Caco-2 (cell line): ENCODE measurements around the gene STUB1. TPM values are rescaled to one million over a fixed set of nuclear protein-coding genes. Genes with fewer than 3 reads are reported as not detected.

ENCODE experiments used
- BruUV-seq: library from RNA; stranded (reverse); fragments of 400-500 nt; replicated peaks from 2 replicates; lab custom pipeline; 2021; lab: Mats Ljungman, UMichigan
- CTCF ChIA-PET: fragments of 300-600 bp; sonication (Branson Sonifier 250); formaldehyde crosslinking; loops from one replicate; lab custom pipeline; 2022; ENCODE audit warnings: antibody characterized with exemption; lab: Charles Lee
- POLR2A ChIA-PET: fragments of 300-600 bp; sonication (Branson Sonifier 250); formaldehyde crosslinking; loops from one replicate; lab custom pipeline; 2022; ENCODE audit warnings: antibody characterized with exemption; lab: Charles Lee
- DNase-seq, 2 experiments: peaks; one replicate each; pipeline versions ENCODE4 v3.0.0 to v3.0.0-alpha.2; 2020 to 2022
- H3K27me3 ChIP-seq: replicated peaks from 2 replicates; pipeline ENCODE4 v1.6.0; 2011; ENCODE audit warnings: low read length; ENCODE audit not compliant: control insufficient read depth, insufficient read depth
- H3K36me3 ChIP-seq: 2 replicates; pipeline ENCODE4 v1.5.1; 2011; ENCODE audit warnings: low read length; ENCODE audit not compliant: control insufficient read depth, insufficient read depth
- H3K4me1 ChIP-seq: fragments of 250-450 bp; sonication (Bioruptor Pico); 2 replicates; pipeline ENCODE4 v1.5.1; 2020; ENCODE audit warnings: mild to moderate bottlenecking
- H3K4me3 ChIP-seq: 2 replicates; pipeline ENCODE4 v1.5.1; 2011; ENCODE audit warnings: low read depth, mild to moderate bottlenecking, control low read depth, low read length
- H3K9me3 ChIP-seq: fragments of 250-450 bp; sonication (Bioruptor Pico); 2 replicates; pipeline ENCODE4 v1.5.1; 2020; ENCODE audit warnings: mild to moderate bottlenecking, moderate library complexity
- H3K27ac Mint-ChIP-seq: one replicate; pipeline ENCODE4 v1.8.0; 2022; ENCODE audit warnings: mixed read lengths; ENCODE audit not compliant: unreplicated experiment
- H3K27me3 Mint-ChIP-seq: one replicate; pipeline ENCODE4 v1.8.0; 2022; ENCODE audit warnings: mixed read lengths; ENCODE audit not compliant: insufficient read depth, unreplicated experiment
- H3K36me3 Mint-ChIP-seq: one replicate; pipeline ENCODE4 v1.8.0; 2022; ENCODE audit warnings: mild to moderate bottlenecking, mixed read lengths; ENCODE audit not compliant: insufficient read depth, unreplicated experiment
- H3K4me1 Mint-ChIP-seq: one replicate; pipeline ENCODE4 v1.8.0; 2022; ENCODE audit warnings: low read depth, mixed read lengths; ENCODE audit not compliant: unreplicated experiment
- H3K4me3 Mint-ChIP-seq: one replicate; pipeline ENCODE4 v1.8.0; 2022; ENCODE audit warnings: mild to moderate bottlenecking, moderate library complexity, mixed read lengths; ENCODE audit not compliant: unreplicated experiment
- H3K9me3 Mint-ChIP-seq: one replicate; pipeline ENCODE4 v1.8.0; 2022; ENCODE audit warnings: mixed read lengths; ENCODE audit not compliant: unreplicated experiment
- CTCF ChIP-seq, 2 experiments: fragments of 200-600 bp in 1 of 2; IDR thresholded peaks; 1 replicate in 1 of 2; 2 replicates in 1 of 2; pipeline versions ENCODE4 v1.5.1 to v1.8.0; 2011 to 2022; ENCODE audit warnings: antibody characterized with exemption in 1 of 2, control low read depth in 1 of 2, inconsistent platforms in 1 of 2, low read depth in 1 of 2, low read length in 1 of 2, mild to moderate bottlenecking in 1 of 2, moderate library complexity in 1 of 2; ENCODE audit not compliant: insufficient read depth in 1 of 2, severe bottlenecking in 1 of 2, unreplicated experiment in 1 of 2
- intact Hi-C: fragments of 100-400 bp; cut with micrococcal nuclease; formaldehyde crosslinking; loops from one replicate; pipeline ENCODE4 v1.10.0; 2022; ENCODE audit not compliant: unreplicated experiment
- total RNA-seq: library from RNA; stranded (reverse); gene quantifications from 2 replicates; pipeline ENCODE4 v1.2.3, GENCODE V29; 2022

STUB1 gene
- total RNA-seq, 1 experiment from 2014 or later = 77.8 TPM

DNA sequence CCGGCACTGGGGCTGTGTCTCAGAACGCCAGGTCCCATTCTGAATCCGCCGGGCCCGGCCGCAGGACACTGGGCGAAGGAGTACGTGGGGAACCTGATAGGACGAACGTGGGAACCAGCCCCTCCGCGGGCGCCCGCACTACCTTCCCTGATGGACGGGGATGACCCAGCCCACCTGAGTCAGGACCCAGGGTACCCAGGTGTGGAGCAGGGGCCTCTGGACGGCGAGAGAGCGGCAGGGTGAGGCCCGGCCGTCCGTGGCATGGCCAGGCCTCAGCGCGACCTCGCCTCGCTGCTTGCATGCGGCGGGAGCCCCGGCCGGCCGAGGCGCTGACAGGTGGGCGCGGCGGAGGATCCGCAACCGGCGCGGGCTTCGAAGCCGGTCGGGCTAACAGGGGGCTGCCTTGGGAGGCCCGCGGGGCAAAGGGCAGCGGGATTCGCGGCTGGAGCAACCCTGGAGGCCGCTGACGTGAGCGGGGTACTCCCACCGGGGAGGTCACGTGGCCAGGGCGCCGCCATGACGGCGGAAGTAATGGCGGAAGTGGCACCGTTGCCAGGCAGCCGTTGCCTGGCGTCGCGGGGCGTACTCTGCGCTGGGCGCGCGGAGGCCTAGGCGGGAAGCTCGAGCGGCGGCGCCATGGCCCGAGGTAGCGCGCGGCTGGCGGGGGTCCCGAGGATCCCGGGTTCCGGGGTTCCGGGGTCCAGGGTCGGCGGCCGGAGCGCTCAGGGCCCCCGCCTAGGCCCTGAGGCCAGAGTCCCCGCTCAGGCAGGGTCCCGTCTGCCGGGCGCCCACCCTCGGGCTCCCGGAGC, 31.2 kb upstream of the STUB1 start, which contains the start of gene WDR90:
Gene WDR90, plus strand, starts transcription at position 585 of the 809 bp plus-strand sequence. Its CDS starts 52 bp downstream, at position 637.
- POLR2A ChIA-PET = interaction anchor here (1.0 to 1.7 kb wide), 2 partner anchors 13 to 56 kb away, joined by 4 to 5 read pairs; partner anchors contain the start of gene METTL26
- no peak for TF ChIP-seq CTCF (IDR thresholded peaks at IDR 0.05; ENCODE audit: insufficient read depth in 1 of 2, low read depth in 1 of 2, low read length in 1 of 2, severe bottlenecking in 1 of 2, unreplicated experiment in 1 of 2)
- H3K9me3 Mint-ChIP-seq = no peaks in the 10 kb centered on the region
- no peaks in the 10 kb centered on the region; the same call in 1 of the 2 replicates for H3K36me3 ChIP-seq
- TSS peak; percentile 64 for BruUV-seq
- no peaks in the 10 kb centered on the region for H3K4me1 Mint-ChIP-seq
- H3K27me3 Mint-ChIP-seq = no peaks in the 10 kb centered on the region
- H3K27ac Mint-ChIP-seq = peak within 1 kb of the TSS; percentile 80
- CTCF ChIA-PET = no interaction called here
- H3K4me1 ChIP-seq = peaks cover 13% of the 10 kb centered on the region
- DNase-seq = peak; percentile 93 to 94
- peaks cover 25% of the 10 kb centered on the region for H3K36me3 Mint-ChIP-seq
- H3K9me3 ChIP-seq = no peaks in the 10 kb centered on the region
- peak within 1 kb of the TSS; percentile 72 for H3K4me3 Mint-ChIP-seq
- peak within 1 kb of the TSS; percentile 69 for H3K4me3 ChIP-seq
- no peaks in the 10 kb centered on the region for H3K27me3 ChIP-seq
- intact Hi-C loops = no loop called here

- peaks cover 21% of the 10 kb centered on the region for H3K36me3 Mint-ChIP-seq
- H3K36me3 ChIP-seq = no peaks in the 10 kb centered on the region; the same call in 1 of the 2 replicates
Observed at GRCh38 chr16:649631-650030, 30.6 kb upstream of the STUB1 start.

More at GRCh38 chr16:649631-650030, 30.6 kb upstream of the STUB1 start:
- TF ChIP-seq CTCF (IDR thresholded peaks at IDR 0.05; ENCODE audit: insufficient read depth in 1 of 2, low read depth in 1 of 2, low read length in 1 of 2, severe bottlenecking in 1 of 2, unreplicated experiment in 1 of 2) = no peak
- POLR2A ChIA-PET = interaction anchor here (1.0 to 1.7 kb wide), 2 partner anchors 13 to 56 kb away, joined by 4 to 5 read pairs; partner anchors contain the start of gene METTL26
- Mint-ChIP-seq H3K27ac (no peak overlapping the region), H3K27me3 (no peaks in the 10 kb centered on the region), H3K9me3 (no peaks in the 10 kb centered on the region), H3K4me1 (no peaks in the 10 kb centered on the region), H3K4me3 (peak overlapping the region; percentile 71)
- H3K4me3 ChIP-seq = peak overlapping the region; percentile 69
- CTCF ChIA-PET = no interaction called here
- no peaks in the 10 kb centered on the region for H3K27me3 ChIP-seq
- no peak for DNase-seq
- no peaks in the 10 kb centered on the region for H3K9me3 ChIP-seq
- intact Hi-C loops = no loop called here
- BruUV-seq = no TSS peak
- H3K4me1 ChIP-seq = peaks cover 13% of the 10 kb centered on the region
